GM21390 (cell line): ENCODE data around the gene DEDD2.
A peak's percentile ranks its signal among the peaks of the same experiment; 100 is the strongest.

Experiments used
- ATAC-seq: cut with Tn5 transposase; IDR thresholded peaks from one replicate; pipeline ENCODE4 v1.9.1; 2021; ENCODE audit not compliant: unreplicated experiment

The DEDD2 gene

GRCh38 chr19:42200116-42200715, 17.3 kb downstream of the DEDD2 start:
- ATAC-seq = no peak

- ATAC-seq = peak; percentile 41
These were observed 17.9 kb downstream of the DEDD2 start for GRCh38 chr19:42199440-42200115.

- ATAC-seq = peak; percentile 52
These were observed 18.6 kb downstream of the DEDD2 start for GRCh38 chr19:42198676-42199439.

- ATAC-seq = no peak
These were observed 20.1 kb downstream of the DEDD2 start for GRCh38 chr19:42197375-42197817.

- no peak for ATAC-seq
These were observed 21.2 kb downstream of the DEDD2 start for GRCh38 chr19:42196011-42197001.

GRCh38 chr19:42193706-42194105, 23.8 kb downstream of the DEDD2 start:
- no peak for ATAC-seq

- no peak for ATAC-seq
These were observed 24.2 kb downstream of the DEDD2 start for GRCh38 chr19:42193294-42193693.

- no peak for ATAC-seq
These were observed 25.6 kb downstream of the DEDD2 start for GRCh38 chr19:42191855-42192254.

GRCh38 chr19:42191330-42191729, 26.1 kb downstream of the DEDD2 start:
- ATAC-seq = no peak

GRCh38 chr19:42189133-42189532, 28.3 kb downstream of the DEDD2 start:
- no peak for ATAC-seq

GRCh38 chr19:42188665-42189064, 28.8 kb downstream of the DEDD2 start:
- ATAC-seq = no peak

- ATAC-seq = no peak
These were observed 32.2 kb downstream of the DEDD2 start for GRCh38 chr19:42185277-42185676.

- no peak for ATAC-seq
These were observed 33.0 kb downstream of the DEDD2 start for GRCh38 chr19:42184401-42184861.

- ATAC-seq = no peak
These were observed 38.4 kb downstream of the DEDD2 start for GRCh38 chr19:42178791-42179674.

GRCh38 chr19:42177686-42178019, 39.8 kb downstream of the DEDD2 start:
- no peak for ATAC-seq

GRCh38 chr19:42176990-42177685, 40.3 kb downstream of the DEDD2 start:
- ATAC-seq = no peak

GRCh38 chr19:42176649-42176989, 40.9 kb downstream of the DEDD2 start:
- ATAC-seq = no peak

- no peak for ATAC-seq
These were observed 41.4 kb downstream of the DEDD2 start for GRCh38 chr19:42175952-42176648.
